Measurements from ENCODE around the gene CLEC2L.

DNA sequence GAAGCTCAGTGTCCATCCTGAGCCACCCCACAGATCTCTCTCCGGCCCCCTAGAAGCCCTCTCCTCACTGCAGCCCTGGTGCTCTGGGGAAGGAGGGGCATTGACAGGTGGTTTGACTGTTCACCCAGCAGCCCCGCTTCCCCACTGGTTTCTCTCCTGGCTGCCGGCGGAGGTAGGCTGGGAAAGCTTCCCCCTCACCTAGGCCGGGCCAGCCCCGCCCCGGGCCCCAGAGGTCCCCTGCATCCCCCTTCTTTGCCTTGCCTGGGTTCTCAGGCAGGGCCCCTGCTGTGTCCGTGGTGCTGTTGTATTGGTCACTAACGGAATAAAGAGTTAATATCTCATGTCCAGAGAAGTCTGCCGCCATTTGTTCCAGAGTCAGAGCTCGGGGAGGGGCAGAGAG is 21.2 kb downstream of the CLEC2L start:
- no peak for TF ChIP-seq EZH2phosphoT487 (IDR thresholded peaks at IDR 0.05)
- TF ChIP-seq, protein P1, sequence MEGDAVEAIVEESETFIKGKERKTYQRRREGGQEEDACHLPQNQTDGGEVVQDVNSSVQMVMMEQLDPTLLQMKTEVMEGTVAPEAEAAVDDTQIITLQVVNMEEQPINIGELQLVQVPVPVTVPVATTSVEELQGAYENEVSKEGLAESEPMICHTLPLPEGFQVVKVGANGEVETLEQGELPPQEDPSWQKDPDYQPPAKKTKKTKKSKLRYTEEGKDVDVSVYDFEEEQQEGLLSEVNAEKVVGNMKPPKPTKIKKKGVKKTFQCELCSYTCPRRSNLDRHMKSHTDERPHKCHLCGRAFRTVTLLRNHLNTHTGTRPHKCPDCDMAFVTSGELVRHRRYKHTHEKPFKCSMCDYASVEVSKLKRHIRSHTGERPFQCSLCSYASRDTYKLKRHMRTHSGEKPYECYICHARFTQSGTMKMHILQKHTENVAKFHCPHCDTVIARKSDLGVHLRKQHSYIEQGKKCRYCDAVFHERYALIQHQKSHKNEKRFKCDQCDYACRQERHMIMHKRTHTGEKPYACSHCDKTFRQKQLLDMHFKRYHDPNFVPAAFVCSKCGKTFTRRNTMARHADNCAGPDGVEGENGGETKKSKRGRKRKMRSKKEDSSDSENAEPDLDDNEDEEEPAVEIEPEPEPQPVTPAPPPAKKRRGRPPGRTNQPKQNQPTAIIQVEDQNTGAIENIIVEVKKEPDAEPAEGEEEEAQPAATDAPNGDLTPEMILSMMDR (IDR thresholded peaks at IDR 0.05), result no peak
